ENCODE measurements around the gene AGBL3. TPM values are rescaled to one million over a fixed set of nuclear protein-coding genes. Genes with fewer than 3 reads are reported as not detected.

The AGBL3 gene
- total and polyA plus RNA-seq, 9 of the 15 experiments (the other 6 are each of a cell fraction or from before 2014, with no cell fraction given): 0.54 to 2.9 (median 1.7) TPM

DNA sequence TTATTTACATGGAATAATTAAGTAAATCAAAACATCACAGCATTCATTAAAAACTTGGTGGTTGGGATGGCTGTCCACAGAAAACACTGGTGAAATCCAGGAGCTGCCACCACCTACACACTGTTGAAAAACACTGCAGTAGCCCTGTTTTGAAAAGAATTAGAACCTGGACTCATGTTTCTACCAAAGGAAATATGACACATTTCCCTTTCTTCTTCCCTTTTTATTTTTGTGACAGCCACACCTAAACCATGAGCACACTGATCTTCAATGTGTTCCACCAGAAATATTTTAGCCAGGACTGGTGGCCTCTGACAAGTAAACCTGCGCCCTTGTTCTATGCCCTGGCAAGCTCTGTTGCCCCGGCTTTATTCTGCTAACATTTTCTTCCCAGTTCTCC, 164.8 kb downstream of the AGBL3 start (continued):
- no peak for TF ChIP-seq HNRNPH1 (optimal IDR thresholded peaks at IDR 0.05; ENCODE audit: low read depth, low read length)
- no peak for TF ChIP-seq ZZZ3 (IDR thresholded peaks at IDR 0.05)
- no peak for TF ChIP-seq CHD4 (IDR thresholded peaks at IDR 0.05; ENCODE audit: insufficient read depth, insufficient replicate concordance, low read depth, low read length, poor library complexity, severe bottlenecking)
- no peak for TF ChIP-seq U2AF1 (optimal IDR thresholded peaks at IDR 0.05; ENCODE audit: low read depth, low read length)
- no peak for TF ChIP-seq PHTF2 (CRISPR knock-in tag; IDR thresholded peaks at IDR 0.05)
- no peak for TF ChIP-seq TAF7 (tag; IDR thresholded peaks at IDR 0.05)
- no peak for TF ChIP-seq ETS2 (tag; IDR thresholded peaks at IDR 0.05; ENCODE audit: borderline replicate concordance, poor library complexity, severe bottlenecking)
- no peak for TF ChIP-seq SMAD2 (IDR thresholded peaks at IDR 0.05; ENCODE audit: low read depth, low read length)
- TF ChIP-seq HSF4 (CRISPR knock-in tag; IDR thresholded peaks at IDR 0.05; ENCODE audit: borderline replicate concordance): no peak

DNA sequence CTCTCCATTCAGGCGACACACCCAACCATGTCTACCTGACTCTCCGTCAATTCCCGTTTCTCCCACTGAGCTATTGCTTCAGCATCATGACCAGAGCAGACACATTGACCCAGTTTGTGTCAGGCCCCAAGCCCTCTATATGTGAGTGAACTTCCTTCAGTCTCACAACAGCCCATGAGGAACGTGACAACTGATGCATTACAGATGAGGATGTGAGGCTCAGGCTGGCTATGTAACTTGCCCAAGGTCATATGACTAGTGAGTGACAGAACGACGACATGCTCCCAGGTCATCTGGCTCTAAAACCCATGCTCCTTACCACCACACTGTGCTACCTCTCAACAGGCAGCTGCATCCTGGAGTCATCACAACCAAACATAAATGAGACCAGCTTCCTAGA, 165.2 kb downstream of the AGBL3 start:
- no peaks in the 10 kb centered on the region for H3K36me3 ChIP-seq (ENCODE audit: control insufficient read depth, insufficient read depth, low read length)
- no peaks in the 10 kb centered on the region for H3K9me1 ChIP-seq (ENCODE audit: control insufficient read depth, insufficient read depth, low read length)
- H3K4me1 ChIP-seq (replicated peaks in 1 of 2; ENCODE audit: control insufficient read depth in 2 of 2, insufficient read depth in 2 of 2, low read length in 2 of 2): peaks cover 0 to 11% of the 10 kb centered on the region in 2 experiments; a peak in 3 of 5 replicates
- no peak overlapping the region for H3K27ac ChIP-seq (ENCODE audit: extremely low read depth, low read depth, low read length)
- H2AFZ ChIP-seq (ENCODE audit: low read depth, low read length): no peak overlapping the region
- no peaks in the 10 kb centered on the region for H3K27me3 ChIP-seq (ENCODE audit: control insufficient read depth in 2 of 2, insufficient read depth in 2 of 2, low read length in 2 of 2)
- no peak overlapping the region for H3K4me2 ChIP-seq (ENCODE audit: insufficient read depth, low read length)
- H4K20me1 ChIP-seq (replicated peaks; ENCODE audit: control insufficient read depth, insufficient read depth, low read length): no peaks in the 10 kb centered on the region
- H3K4me3 ChIP-seq: no peak overlapping the region
- peaks cover 2% of the 10 kb centered on the region; the same call in 1 of the 2 replicates for H3K9me3 ChIP-seq (replicated peaks; ENCODE audit: control insufficient read depth, insufficient read depth, low read depth, low read length)
- BruUV-seq (replicated peaks): no TSS peak
- no peaks in the 10 kb centered on the region for H3K79me2 ChIP-seq (ENCODE audit: control insufficient read depth, insufficient read depth, low read length)
- ChIA-PET POLR2A (interaction anchor here (2.3 kb wide), 1 partner anchor 9 kb away, joined by 11 read pairs; no protein-coding TSS in a partner anchor), CTCF (ENCODE audit: low intra/inter-chr PET ratio) (no interaction called here)
- H3K9ac ChIP-seq (ENCODE audit: insufficient read depth in 1 of 2, low read depth in 2 of 2, low read length in 2 of 2): no peak overlapping the region
- no peak for FAIRE-seq
- no peak for TF ChIP-seq RNF2 (IDR thresholded peaks at IDR 0.05)
- TF ChIP-seq SIRT6 (IDR thresholded peaks at IDR 0.05; ENCODE audit: low read depth, low read length): no peak
- TF ChIP-seq NR2F6 (CRISPR knock-in tag; IDR thresholded peaks at IDR 0.05): no peak
- in situ Hi-C loops (cut with MboI): no loop called here
- DNase-seq (ENCODE audit: extremely low read depth in 1 of 4, low spot score in 3 of 4): no peak
- no peak for ATAC-seq
- WGBS (ENCODE audit: insufficient coverage, low coverage, missing lambda C conversion rate): 16% methylated on average over 6 of the region's 6 CpGs
- intact Hi-C loops (cut with micrococcal nuclease): no loop called here
